Vagina (tissue), 2 donors: Measurements from ENCODE around the gene ERLIN1.

ENCODE experiments used
- POLR2A ChIP-seq, 2 donors: fragments of 450-650 bp; IDR thresholded peaks; one replicate each; pipeline ENCODE4 v1.6.1; 2017; ENCODE audit warnings: antibody characterized with exemption in 2 of 2, mild to moderate bottlenecking in 2 of 2, moderate library complexity in 2 of 2
- POLR2AphosphoS5 ChIP-seq, 2 donors: sonication (generic); formaldehyde crosslinking; IDR thresholded peaks; one replicate each; pipeline ENCODE4 v1.9.0; 2017; ENCODE audit warnings: antibody characterized with exemption in 2 of 2, mild to moderate bottlenecking in 2 of 2, low read depth in 1 of 2; ENCODE audit not compliant: insufficient read depth in 1 of 2
- TF ChIP-seq, protein P1 (sequence below), 3 experiments: fragments of 450-650 bp in 2 of 3; fragments of 200-600 bp in 1 of 3; sonication (generic) in 1 of 3; IDR thresholded peaks; one replicate each; pipeline ENCODE4 v1.5.1; 2017 to 2019; ENCODE audit warnings: antibody characterized with exemption in 3 of 3, mild to moderate bottlenecking in 2 of 3, moderate library complexity in 2 of 3

DNA sequence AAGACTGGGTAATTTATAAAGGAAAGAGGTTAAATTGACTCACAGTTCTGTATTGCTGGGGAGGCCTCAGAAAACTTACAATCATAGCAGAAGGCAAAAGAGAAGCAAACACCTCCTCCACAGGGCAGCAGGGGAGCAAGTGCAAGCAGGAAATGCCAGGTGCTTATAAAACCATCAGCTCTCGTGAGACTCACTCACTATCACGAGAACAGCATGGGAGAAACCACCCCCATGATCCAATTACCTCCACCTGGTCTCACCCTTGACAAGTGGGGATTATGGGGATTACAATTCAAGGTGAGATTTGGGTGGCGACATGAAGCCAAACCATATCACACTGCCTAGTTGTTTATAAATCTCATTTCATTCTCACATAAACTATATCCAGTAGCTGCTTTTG lies 76.2 kb downstream of the ERLIN1 start:
- TF ChIP-seq, protein P1, sequence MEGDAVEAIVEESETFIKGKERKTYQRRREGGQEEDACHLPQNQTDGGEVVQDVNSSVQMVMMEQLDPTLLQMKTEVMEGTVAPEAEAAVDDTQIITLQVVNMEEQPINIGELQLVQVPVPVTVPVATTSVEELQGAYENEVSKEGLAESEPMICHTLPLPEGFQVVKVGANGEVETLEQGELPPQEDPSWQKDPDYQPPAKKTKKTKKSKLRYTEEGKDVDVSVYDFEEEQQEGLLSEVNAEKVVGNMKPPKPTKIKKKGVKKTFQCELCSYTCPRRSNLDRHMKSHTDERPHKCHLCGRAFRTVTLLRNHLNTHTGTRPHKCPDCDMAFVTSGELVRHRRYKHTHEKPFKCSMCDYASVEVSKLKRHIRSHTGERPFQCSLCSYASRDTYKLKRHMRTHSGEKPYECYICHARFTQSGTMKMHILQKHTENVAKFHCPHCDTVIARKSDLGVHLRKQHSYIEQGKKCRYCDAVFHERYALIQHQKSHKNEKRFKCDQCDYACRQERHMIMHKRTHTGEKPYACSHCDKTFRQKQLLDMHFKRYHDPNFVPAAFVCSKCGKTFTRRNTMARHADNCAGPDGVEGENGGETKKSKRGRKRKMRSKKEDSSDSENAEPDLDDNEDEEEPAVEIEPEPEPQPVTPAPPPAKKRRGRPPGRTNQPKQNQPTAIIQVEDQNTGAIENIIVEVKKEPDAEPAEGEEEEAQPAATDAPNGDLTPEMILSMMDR (IDR thresholded peaks at IDR 0.05): no peak
- TF ChIP-seq POLR2A (IDR thresholded peaks at IDR 0.05) (no peak), POLR2AphosphoS5 (IDR thresholded peaks at IDR 0.05; ENCODE audit: insufficient read depth in 1 of 2, low read depth in 1 of 2) (no peak)
